GM21515 (cell line): ENCODE measurements around the gene LILRB3.
"Not testable (repeated sequence)": the region's sequence is repeated elsewhere in the genome, so short reads cannot be mapped to it uniquely, and the experiment has no call there.

ENCODE experiments used
- ATAC-seq: cut with Tn5 transposase; IDR thresholded peaks from one replicate; pipeline ENCODE4 v1.9.1; 2021; ENCODE audit not compliant: unreplicated experiment

LILRB3 gene

GRCh38 chr19:54222474-54223276 is at the start of gene LILRB3:
Gene LILRB3, minus strand, starts transcription at chr19:54223007. Its CDS starts 31 bp downstream, at chr19:54222976.
- not testable (repeated sequence) for ATAC-seq

- not testable (repeated sequence) for ATAC-seq
These were observed 49.4 kb upstream of the LILRB3 start for GRCh38 chr19:54272181-54272580.

- not testable (repeated sequence) for ATAC-seq
These were observed 48.8 kb upstream of the LILRB3 start for GRCh38 chr19:54271587-54271986.

- no peak for ATAC-seq
These were observed 48.3 kb upstream of the LILRB3 start for GRCh38 chr19:54271106-54271505.

GRCh38 chr19:54268936-54269335 is 46.1 kb upstream of the LILRB3 start:
- no peak for ATAC-seq

GRCh38 chr19:54266133-54266532 is 43.3 kb upstream of the LILRB3 start:
- ATAC-seq = no peak

GRCh38 chr19:54262470-54262869 is 39.7 kb upstream of the LILRB3 start:
- no peak for ATAC-seq

GRCh38 chr19:54262066-54262465 is 39.3 kb upstream of the LILRB3 start:
- no peak for ATAC-seq

GRCh38 chr19:54257116-54257480 is 34.3 kb upstream of the LILRB3 start, which contains the start of gene LILRB5:
Gene LILRB5, minus strand, starts transcription at chr19:54257273. Its CDS starts 80 bp downstream, at chr19:54257193.
- no peak for ATAC-seq

GRCh38 chr19:54256250-54257115 is 33.7 kb upstream of the LILRB3 start:
- no peak for ATAC-seq

- no peak for ATAC-seq
These were observed 32.4 kb upstream of the LILRB3 start for GRCh38 chr19:54255105-54255775.

- ATAC-seq = no peak
These were observed 31.5 kb upstream of the LILRB3 start for GRCh38 chr19:54254195-54254906.

- no peak for ATAC-seq
These were observed 30.8 kb upstream of the LILRB3 start for GRCh38 chr19:54253331-54254194.

GRCh38 chr19:54252845-54253244 is 30.0 kb upstream of the LILRB3 start:
- ATAC-seq = no peak

- ATAC-seq = no peak
These were observed 29.4 kb upstream of the LILRB3 start for GRCh38 chr19:54252243-54252642.

- ATAC-seq = no peak
These were observed 25.3 kb upstream of the LILRB3 start for GRCh38 chr19:54248016-54248601.

- ATAC-seq = no peak
These were observed 24.5 kb upstream of the LILRB3 start for GRCh38 chr19:54247106-54247930.

GRCh38 chr19:54245936-54246335 is 23.1 kb upstream of the LILRB3 start:
- no peak for ATAC-seq
